HepG2 (cell line): Measurements from ENCODE around the gene UGP2. TPM values are rescaled to one million over a fixed set of nuclear protein-coding genes. Genes with fewer than 3 reads are reported as not detected.

Experiments used
- ARID4A ChIP-seq: sonication (generic); formaldehyde crosslinking; IDR thresholded peaks from 2 replicates; pipeline ENCODE4 v1.5.0; 2020; ENCODE audit warnings: mild to moderate bottlenecking, missing genetic modification reagents, borderline replicate concordance
- CC2D1A ChIP-seq: sonication (generic); formaldehyde crosslinking; IDR thresholded peaks from 2 replicates; pipeline ENCODE4 v1.8.1; 2023; ENCODE audit warnings: mild to moderate bottlenecking, missing genetic modification reagents
- CEBPZ ChIP-seq: IDR thresholded peaks from 2 replicates; pipeline ENCODE4 v1.6.1; 2012; ENCODE audit warnings: low read length, improper control_type of control experiment
- EED ChIP-seq: sonication (generic); formaldehyde crosslinking; IDR thresholded peaks from 2 replicates; pipeline ENCODE4 v1.5.0; 2020; ENCODE audit warnings: mild to moderate bottlenecking, missing genetic modification reagents
- GPN1 ChIP-seq: sonication (generic); formaldehyde crosslinking; IDR thresholded peaks from 2 replicates; pipeline ENCODE4 v1.5.1; 2020; ENCODE audit warnings: missing genetic modification reagents, borderline replicate concordance
- KMT2A ChIP-seq: sonication (generic); formaldehyde crosslinking; IDR thresholded peaks from 2 replicates; pipeline ENCODE4 v1.4.0; 2020; ENCODE audit warnings: missing genetic modification reagents
- NFIB ChIP-seq: sonication (generic); formaldehyde crosslinking; IDR thresholded peaks from 2 replicates; pipeline ENCODE4 v1.9.0; 2021; ENCODE audit warnings: missing genetic modification reagents, mild to moderate bottlenecking, borderline replicate concordance
- NR0B2 ChIP-seq: sonication (generic); formaldehyde crosslinking; IDR thresholded peaks from 2 replicates; pipeline ENCODE4 v1.4.0; 2020; ENCODE audit warnings: mild to moderate bottlenecking, missing genetic modification reagents
- RXRA ChIP-seq: sonication (generic); formaldehyde crosslinking; IDR thresholded peaks from 2 replicates; pipeline ENCODE4 v1.5.1; 2020; ENCODE audit warnings: missing genetic modification reagents
- SIX1 ChIP-seq: sonication (generic); formaldehyde crosslinking; IDR thresholded peaks from 2 replicates; pipeline ENCODE4 v1.4.0; 2020; ENCODE audit warnings: missing genetic modification reagents, borderline replicate concordance
- SOX6 ChIP-seq, 2 experiments: fragments of 450-650 bp in 1 of 2; sonication (generic) in 1 of 2; formaldehyde crosslinking in 1 of 2; IDR thresholded peaks; 2 replicates each; pipeline versions ENCODE4 v1.4.0 to v1.6.1; 2017 to 2020; ENCODE audit warnings: antibody characterized with exemption in 1 of 2, mild to moderate bottlenecking in 1 of 2, missing genetic modification reagents in 1 of 2
- ZBTB21 ChIP-seq: sonication (generic); formaldehyde crosslinking; IDR thresholded peaks from 2 replicates; pipeline ENCODE4 v1.4.0; 2020; ENCODE audit warnings: missing genetic modification reagents
- ZFY ChIP-seq: sonication (generic); formaldehyde crosslinking; IDR thresholded peaks from 2 replicates; pipeline ENCODE4 v1.4.0; 2020; ENCODE audit warnings: missing genetic modification reagents
- ZIK1 ChIP-seq: sonication (generic); formaldehyde crosslinking; IDR thresholded peaks from 2 replicates; pipeline ENCODE4 v1.5.0; 2020; ENCODE audit warnings: mild to moderate bottlenecking, low read depth, missing genetic modification reagents, borderline replicate concordance
- ZNF143 ChIP-seq: sonication (generic); formaldehyde crosslinking; IDR thresholded peaks from 2 replicates; pipeline ENCODE4 v1.4.0; 2020; ENCODE audit warnings: missing genetic modification reagents
- ZNF251 ChIP-seq: sonication (generic); formaldehyde crosslinking; IDR thresholded peaks from 2 replicates; pipeline ENCODE4 v1.9.0; 2021; ENCODE audit warnings: mild to moderate bottlenecking, missing genetic modification reagents
- polyA plus RNA-seq, 8 experiments: library from polyadenylated mRNA; depleted of rRNA in 3 of 8; stranded (reverse) in 7 of 8; unstranded in 1 of 8; fragments of >200 nt; fragmentation: Illumina TruSeq in 4 of 8; extraction: Trizol in 4 of 8; gene quantifications; 2 replicates each; pipeline versions ENCODE4 v1.2.1 to v1.2.3, GENCODE V29; 2011 to 2016; ENCODE audit warnings: low read depth in 4 of 8, missing spikeins in 1 of 8, mixed read lengths in 1 of 8; ENCODE audit not compliant: insufficient read depth in 1 of 8
- total RNA-seq, 5 experiments: library from RNA; depleted of rRNA; stranded (reverse); fragments of >200 nt; fragmentation: Illumina TruSeq; extraction: Trizol; gene quantifications; 2 replicates each; pipeline ENCODE4 v1.2.3, GENCODE V29; 2016; ENCODE audit warnings: low read depth in 1 of 5
- TF ChIP-seq, protein P1 (sequence below): sonication (generic); formaldehyde crosslinking; IDR thresholded peaks from 2 replicates; pipeline ENCODE4 v1.8.1; 2023; ENCODE audit warnings: mild to moderate bottlenecking, missing genetic modification reagents
- TF ChIP-seq, protein P2 (sequence below): sonication (generic); formaldehyde crosslinking; IDR thresholded peaks from 2 replicates; pipeline ENCODE4 v1.5.0; 2020; ENCODE audit warnings: missing genetic modification reagents

Gene UGP2
- total and polyA plus RNA-seq, 2 of the 13 experiments (the other 11 are each of a cell fraction or from before 2014, with no cell fraction given), result 96.0 to 134 TPM

GRCh38 chr2:63827749-63828148 lies 13.9 kb upstream of the UGP2 start (continued):
- TF ChIP-seq SIX1 (CRISPR knock-in tag) (no peak), NFIB (CRISPR knock-in tag) (no peak), SOX6 (IDR thresholded peaks at IDR 0.05) (no peak), SOX6 (CRISPR knock-in tag; IDR thresholded peaks at IDR 0.05) (peak; percentile 86), ZNF143 (CRISPR knock-in tag) (no peak), NR0B2 (CRISPR knock-in tag) (no peak), KMT2A (CRISPR knock-in tag) (no peak), ZFY (CRISPR knock-in tag) (no peak), CC2D1A (CRISPR knock-in tag) (no peak), ZIK1 (no peak), EED (CRISPR knock-in tag) (no peak), ZNF251 (CRISPR knock-in tag) (no peak), ARID4A (CRISPR knock-in tag) (peak; percentile 28; the same call in 1 of the 2 replicates), GPN1 (no peak), CEBPZ (no peak), ZBTB21 (CRISPR knock-in tag) (no peak), RXRA (CRISPR knock-in tag) (no peak; the same call in 1 of the 2 replicates)
- TF ChIP-seq, protein P1, sequence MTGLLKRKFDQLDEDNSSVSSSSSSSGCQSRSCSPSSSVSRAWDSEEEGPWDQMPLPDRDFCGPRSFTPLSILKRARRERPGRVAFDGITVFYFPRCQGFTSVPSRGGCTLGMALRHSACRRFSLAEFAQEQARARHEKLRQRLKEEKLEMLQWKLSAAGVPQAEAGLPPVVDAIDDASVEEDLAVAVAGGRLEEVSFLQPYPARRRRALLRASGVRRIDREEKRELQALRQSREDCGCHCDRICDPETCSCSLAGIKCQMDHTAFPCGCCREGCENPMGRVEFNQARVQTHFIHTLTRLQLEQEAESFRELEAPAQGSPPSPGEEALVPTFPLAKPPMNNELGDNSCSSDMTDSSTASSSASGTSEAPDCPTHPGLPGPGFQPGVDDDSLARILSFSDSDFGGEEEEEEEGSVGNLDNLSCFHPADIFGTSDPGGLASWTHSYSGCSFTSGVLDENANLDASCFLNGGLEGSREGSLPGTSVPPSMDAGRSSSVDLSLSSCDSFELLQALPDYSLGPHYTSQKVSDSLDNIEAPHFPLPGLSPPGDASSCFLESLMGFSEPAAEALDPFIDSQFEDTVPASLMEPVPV, result no peak
- TF ChIP-seq, protein P2, sequence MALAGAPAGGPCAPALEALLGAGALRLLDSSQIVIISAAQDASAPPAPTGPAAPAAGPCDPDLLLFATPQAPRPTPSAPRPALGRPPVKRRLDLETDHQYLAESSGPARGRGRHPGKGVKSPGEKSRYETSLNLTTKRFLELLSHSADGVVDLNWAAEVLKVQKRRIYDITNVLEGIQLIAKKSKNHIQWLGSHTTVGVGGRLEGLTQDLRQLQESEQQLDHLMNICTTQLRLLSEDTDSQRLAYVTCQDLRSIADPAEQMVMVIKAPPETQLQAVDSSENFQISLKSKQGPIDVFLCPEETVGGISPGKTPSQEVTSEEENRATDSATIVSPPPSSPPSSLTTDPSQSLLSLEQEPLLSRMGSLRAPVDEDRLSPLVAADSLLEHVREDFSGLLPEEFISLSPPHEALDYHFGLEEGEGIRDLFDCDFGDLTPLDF (CRISPR knock-in tag), result no peak
